GM21447 (cell line): ENCODE measurements around the gene RAB25.

ENCODE experiments used
- ATAC-seq: cut with Tn5 transposase; IDR thresholded peaks from one replicate; pipeline ENCODE4 v1.9.1; 2021; ENCODE audit not compliant: unreplicated experiment

RAB25 gene

DNA sequence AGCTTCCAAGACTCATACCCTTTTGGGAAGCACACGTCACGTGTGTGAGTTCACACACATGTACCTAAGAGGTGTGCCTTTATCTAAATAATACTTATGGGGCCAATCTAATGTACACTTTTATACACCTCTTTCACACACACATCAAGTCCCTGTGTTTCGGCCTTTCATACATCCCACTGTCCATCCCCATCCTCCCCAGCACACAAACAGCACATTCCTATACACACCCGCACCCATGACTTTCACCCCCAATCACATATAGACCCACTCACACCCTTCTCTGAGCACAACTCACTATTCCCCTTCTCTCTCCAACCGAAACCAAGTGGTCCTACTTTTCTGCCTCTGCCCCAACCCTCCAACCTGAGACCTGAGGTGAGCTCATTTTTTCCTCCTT, 17.8 kb downstream of the RAB25 start:
- no peak for ATAC-seq

DNA sequence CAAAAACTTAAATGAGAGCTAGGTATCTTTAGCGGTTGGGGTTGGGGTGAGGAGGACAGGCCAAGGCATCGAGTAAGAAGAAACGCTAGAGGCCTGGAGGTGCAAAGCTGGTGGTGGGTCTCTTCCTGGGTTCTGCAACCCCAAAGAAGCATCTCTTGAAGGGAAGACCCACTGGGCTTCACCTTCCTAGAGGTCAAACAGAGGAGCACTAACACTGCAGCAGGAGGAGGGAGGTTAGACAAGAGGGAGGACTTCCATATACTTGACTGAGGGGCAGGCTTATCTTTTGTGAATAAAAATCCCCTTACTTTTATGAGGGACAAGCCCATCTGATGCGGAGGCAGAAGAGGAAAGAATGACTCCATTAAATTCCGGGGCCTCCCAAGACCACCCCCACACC, 18.8 kb downstream of the RAB25 start:
- ATAC-seq = no peak

DNA sequence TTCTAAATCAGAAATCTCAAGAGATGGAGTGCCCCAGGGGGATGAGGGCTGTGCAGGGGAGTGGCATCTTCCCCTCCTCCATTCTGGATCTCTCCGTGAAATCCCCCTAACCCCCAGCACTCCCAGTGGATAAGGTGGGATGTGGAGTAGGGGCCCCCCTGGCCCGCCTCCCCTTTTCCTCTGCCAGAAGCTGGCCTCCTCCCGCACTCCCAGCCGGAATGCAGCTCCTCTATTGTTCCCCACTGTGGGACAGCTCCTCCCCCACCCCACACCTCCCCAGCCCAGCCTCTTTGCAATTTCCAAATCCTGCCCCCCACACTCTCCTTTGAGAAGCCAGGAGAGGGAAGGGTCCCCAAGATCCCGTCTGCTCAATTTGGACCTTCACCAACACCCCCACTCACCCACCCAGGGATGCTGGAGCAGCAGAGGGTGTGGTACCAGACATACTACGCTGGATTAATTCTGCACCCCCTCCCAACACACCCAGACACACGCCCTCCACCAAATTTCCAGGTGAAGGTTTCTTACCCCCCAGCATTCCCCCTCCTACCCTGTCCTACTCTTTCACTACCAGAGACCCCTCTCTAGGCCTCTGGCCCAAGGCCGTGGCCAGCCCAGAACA, 19.4 kb downstream of the RAB25 start:
- ATAC-seq = no peak

DNA sequence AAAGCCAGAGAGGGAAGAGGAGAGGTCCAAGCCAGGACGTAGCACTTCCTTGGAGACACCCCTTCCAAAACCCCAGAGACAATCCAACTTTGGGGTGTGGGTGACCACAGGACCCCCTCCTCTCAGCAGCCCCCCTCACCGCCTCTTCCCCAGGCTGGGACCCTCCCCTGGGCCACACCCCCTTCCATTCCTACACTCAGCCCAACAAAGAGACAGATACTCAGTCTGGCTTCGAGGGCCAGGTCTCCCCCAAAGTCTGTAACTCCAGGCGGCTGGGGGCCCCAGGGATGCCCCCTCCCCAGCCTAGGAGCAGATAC, 19.9 kb downstream of the RAB25 start:
- no peak for ATAC-seq

DNA sequence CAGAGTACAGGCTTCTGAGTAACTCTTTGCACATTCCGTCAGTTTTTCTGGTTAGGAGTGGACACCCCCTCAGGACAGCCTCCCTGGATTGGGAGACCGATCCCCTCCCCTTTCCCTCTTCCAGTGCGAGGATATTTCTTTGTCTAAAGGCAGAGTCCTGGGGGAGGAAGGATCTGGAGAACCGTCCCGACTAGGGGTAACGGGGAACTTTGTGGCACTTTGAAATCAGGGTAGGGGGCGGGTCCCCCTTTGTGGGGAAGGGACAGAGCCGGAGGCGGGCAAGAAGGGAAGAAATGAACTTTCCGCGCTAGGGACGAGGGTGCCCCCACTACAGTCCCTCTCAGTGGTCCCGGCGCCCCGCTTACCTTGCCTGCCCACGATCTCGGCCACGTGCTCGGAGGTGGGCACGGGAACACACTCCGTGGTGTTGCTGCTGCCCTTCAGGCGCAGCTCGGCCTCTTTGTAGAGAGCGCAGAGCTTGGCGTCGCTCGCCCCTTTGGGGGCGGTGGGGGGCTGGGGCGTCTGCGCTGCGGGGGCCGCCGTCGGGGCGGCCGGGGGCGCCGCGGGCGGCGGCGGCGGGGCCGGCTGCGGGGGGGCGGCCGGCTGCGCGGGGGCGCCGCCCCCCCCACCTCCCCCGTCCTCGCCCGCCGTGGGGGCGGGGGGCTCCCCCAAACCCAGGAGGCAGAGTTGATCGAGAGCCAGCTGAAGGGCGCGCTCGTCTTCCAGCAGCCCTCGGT, 20.4 kb downstream of the RAB25 start:
- no peak for ATAC-seq

DNA sequence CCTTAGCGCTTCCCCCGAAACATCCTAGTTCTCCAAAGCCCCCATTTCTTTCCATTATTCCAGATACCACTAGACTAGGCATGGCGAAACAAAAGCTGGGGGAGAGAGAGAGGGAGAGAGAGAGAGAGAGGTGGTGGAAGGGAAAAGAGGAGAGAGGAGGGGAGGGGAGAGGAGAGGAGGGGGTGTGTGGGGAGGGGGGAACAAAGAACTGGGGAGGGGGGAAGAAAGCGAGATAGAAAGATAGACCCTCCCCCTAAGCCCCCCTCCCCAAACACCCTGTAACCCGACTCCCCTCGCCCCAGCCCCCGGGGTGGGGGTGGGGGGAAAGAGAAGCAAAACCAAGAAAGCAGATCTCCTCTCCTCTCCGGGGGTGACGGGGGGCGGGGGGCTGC, 21.0 kb downstream of the RAB25 start:
- no peak for ATAC-seq

DNA sequence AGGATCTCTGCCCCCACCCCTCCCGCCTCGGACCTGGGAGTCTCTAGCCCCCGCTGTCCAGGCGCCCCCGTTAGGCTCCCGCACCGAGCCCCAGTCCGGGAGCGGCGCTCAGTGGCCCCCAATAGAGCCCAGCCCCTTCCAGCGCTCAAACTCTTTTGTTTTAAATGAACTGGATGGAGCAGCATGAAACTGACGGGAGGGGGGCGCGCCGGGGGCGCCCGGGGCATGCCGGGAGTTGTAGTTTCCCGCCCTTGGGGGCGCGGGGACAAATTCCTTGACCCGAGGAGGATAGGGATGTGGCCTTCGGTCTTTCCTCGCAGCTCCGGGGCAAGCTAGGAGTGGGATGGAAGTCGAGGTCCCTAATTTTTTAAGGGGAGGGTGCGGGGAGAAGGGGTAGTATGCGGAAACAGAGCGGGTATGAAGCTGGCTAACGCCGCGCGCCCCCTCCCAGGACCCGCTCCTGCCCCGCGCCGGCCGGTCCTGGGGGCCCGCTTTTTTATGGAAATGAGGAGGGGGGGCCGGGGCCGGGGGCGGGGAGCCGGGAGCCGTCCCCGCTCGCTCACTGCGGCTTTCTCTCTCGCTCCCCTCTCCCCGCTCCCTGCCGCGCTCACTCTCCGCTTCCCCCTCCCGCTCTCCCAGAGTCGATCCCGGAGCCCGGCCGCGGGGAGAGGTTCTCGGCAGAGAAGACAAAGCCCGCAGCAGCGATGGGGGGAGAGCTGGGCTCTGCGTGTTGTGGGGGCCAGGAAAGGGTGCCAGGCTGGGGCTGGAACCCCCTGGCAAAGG, 21.5 kb downstream of the RAB25 start, which contains the start of gene MEX3A:
Gene MEX3A, minus strand, starts transcription at position 157 of the 783 bp plus-strand sequence. CDS start 467 bp downstream, outside the sequence.
- no peak for ATAC-seq

DNA sequence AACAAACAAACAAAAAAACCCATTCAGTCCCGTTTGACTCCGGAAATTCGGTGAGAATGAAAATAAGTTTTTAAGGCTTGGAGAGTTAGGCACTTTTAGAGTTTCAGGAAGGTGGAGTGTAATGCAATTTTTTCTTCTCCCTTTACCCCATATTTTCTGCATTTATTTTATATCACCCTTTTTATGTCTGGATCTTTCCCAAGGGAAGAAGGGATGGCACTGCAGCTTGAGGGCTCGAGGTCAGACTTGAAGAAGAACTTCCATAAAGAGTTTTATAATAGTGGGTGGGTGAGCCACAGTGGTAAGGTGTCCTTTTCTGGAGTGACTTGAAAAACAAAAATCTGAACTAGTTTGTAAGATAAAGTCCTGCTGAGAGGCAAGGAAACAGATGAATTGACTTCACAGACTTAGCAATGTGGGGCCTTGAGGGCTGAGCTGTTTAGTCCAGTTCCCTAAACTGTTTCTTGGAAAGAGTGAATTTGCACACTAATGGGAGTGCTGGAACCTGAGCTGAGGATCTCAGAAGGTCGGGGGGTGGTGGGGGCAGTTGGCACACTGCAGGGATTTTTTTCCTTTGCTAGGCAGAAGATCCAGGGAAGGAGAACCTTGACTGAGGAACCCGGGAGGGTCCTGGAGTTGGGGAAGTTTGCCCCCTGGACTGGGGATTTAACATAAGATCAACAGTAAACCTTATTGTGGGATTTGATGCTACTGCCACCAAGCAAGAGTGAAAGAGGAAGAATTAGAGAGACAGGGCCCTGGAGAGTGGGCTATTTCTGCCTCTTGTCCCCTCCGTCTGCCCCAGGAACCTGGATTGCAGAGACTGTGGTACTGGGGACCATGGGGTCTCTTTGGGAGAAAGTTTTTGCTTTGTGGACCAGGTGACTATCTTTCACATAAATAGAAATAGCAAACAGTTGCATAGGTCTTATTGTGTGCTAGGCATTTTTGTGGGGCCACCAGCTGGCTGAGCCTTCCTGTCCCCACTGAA, 23.1 kb downstream of the RAB25 start:
- ATAC-seq = no peak

DNA sequence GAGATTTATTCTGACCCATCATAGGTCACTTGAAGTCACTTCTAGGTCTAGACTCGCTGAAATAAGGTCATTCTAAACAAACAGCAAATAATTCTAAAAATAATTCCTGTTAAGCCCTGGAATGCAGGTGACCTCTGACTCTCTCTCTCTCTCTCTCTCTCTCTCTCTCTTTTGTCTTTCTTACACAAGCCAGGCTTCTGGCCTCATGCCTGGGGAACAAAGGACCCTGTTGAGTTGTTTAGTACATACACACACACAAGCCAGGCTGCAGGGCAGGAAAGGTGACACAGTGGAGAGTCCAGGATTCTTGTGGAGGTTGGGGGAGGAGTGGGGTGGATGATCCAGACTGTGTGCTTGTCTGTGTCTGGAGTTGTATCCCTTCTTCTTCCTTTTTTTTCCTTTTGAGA, 25.3 kb downstream of the RAB25 start:
- no peak for ATAC-seq

DNA sequence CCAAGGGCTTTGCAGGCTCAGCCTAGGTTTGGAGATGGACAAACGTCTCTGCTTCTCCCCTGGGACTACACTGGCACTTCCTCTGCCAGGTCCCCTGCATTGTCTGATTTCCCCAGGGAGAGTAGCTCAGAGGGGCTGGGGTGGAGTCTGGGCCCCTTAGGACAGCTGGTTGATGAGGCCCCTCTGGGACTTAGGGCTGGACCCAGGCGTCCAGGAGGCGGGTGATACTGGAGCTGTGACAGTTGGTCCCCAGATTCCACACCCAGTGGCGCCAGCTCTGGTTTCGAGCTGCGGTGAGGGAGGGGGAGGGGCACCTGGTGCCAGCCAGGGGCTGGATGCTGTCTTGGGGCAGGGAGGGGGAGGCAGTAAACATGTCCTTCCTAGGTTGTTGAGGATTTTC, 28.7 kb downstream of the RAB25 start:
- no peak for ATAC-seq

DNA sequence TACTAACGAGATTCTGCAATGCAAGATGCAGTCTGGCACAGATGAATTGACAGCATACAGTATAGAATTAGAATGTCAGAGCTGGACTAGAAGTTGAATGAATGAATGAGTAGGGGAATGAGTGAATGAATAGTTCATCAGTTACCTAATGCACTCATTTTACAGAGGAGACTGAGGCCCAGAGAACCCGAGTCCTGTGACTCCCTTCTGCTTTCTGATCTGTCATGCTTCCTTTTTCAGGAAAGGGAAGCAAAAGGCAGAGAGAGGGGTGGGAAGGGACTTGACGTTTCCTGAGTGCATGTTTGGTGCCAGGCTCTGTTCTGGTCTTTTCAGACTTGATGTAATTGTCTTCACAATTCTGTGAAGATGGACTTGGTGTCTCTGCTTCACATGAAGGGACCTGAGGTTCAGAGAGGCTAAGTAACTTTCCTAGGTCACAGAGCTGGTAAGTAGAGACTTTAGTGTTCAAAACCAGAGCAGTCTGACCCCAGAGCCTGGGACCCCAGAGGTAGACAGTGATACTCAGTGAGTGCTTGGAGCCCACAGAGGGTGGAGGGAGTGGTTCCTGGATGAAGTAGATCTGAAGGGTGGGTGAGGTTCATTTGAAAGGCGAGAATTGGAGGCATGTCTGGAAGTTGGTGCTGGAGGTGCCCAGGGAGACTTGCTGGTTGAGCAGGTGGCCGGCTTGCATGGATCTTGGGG, 29.3 kb downstream of the RAB25 start:
- ATAC-seq = no peak

DNA sequence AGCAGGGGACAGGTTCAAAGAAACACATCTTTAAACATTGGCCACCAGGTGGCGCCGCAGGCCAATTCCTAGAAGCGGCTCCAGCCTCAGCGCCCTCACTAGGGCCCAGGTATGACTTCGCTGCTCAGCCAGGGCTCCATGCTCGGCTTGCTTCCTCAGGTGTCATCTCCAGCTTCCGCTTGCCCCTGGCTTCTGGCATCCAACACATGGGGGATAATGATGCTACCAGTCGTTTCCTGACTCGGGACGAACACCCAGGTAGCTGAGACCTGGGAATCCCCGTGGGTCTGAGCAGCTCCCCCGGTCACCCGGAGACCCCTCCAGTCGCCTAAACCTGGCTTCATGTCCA, 29.9 kb downstream of the RAB25 start:
- ATAC-seq = no peak

DNA sequence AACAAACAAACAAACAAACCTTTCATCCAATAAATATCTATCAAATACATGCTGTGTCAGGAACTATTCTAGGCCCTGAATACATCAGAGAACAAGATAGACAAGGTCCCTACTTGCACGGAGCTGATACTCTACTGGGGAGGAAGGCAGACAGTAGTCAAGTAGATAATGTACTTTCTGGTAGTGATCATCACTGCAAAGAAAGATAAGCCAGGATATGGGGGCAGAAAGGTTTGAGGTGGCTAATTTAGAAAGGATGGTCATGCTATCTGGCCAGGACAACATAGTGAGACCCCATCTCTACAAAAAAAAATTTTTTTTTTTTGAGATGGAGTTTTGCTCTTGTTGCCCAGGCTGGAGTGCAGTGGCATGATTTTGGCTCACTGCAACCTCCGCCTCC, 30.6 kb downstream of the RAB25 start:
- no peak for ATAC-seq

DNA sequence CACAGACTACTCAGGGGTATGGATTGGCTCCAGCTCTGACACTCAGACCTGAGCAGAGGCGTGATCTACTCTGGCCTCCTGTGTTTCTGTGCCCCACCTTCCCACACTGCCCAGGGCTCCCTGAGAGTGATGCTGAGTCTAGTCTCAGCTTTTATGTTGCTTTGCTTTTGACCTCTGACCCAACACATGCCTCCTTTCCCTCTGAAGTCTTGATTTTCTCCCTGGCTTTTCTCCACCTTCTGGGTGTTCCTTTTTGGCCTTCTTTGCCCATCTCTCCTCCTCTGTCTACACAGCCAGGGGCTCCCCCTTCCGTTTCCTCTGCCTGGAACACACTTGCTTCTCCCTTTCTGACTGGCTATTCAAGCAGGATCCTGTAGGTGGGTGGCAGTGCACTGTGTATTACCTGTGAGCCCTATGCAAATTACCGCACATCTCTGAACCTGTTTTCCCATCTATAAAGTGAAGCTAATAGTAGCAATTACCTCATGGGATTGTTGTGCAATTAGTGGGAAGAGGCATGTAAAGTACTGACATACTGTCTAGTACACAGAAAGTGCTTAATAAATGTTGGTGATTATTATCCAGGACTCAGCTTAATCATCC, 35.0 kb downstream of the RAB25 start:
- no peak for ATAC-seq

DNA sequence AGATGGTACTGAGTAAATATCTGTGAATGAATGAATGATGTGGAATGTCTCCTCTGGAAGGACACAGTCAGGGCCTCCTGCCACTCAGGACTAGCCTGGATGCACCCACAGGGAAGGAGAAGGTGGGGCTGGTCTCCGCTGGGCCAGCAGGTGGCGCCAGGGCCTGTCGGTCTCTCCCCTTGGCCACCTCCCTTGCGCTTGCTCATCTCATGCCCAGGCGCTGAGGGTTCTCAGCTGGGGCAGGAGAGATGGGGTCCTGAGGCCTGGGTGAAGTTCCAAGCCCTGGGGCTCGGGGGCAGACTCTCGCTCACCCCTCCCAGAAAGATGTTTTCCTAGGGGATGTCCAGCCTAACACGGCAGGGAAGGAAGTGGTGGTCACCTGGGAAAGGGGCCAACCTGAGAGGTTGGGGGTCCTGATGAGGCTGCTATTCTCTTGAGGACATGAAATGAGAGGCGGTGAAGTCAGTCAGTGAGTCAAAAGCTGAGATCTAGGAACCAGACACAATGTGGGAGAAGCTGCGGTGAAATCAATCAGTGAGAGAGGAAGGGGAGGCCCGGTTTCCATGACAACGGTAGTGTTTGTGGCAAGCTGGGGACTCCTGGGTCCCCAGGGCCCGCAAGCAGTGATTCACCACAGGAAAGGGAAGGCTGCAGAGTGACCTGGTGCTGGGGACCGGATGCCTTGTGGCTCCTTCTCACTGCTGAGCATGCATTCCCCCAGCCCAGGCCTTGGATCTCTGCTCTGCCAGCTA, 35.9 kb downstream of the RAB25 start:
- ATAC-seq = peak; percentile 68

DNA sequence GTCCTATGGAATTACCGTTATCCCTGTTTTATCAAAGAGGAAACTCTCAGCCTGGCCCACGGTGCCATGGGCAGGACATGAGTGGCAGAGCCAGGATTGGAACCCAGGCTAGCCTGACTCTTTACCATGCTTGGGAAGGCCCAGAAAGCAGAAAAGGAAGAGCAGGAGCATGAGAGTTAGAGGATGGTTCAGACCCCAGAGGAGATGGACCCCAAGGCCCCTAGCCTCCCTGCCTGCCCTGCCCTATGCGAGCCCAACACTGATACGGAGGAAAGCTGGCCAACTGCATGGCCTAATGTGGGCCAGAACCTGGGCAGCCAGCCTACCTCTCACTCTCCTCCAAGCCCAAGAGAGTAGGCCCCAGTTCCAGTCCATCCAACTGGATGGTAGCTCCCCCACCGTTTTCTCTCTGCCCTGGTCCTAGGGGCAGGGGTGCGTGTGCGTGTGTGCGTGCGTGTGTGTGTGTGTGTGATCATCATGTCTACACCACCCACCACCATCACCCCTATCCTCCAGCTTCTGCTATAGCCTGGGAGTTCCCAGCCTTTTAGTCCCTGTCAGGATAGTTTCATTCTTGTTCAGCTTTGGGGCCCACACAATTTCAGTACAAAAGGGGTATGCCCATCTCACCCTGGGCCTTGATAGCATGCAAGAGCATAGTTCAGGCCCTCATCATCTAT, 36.7 kb downstream of the RAB25 start:
- ATAC-seq = peak; percentile 4

DNA sequence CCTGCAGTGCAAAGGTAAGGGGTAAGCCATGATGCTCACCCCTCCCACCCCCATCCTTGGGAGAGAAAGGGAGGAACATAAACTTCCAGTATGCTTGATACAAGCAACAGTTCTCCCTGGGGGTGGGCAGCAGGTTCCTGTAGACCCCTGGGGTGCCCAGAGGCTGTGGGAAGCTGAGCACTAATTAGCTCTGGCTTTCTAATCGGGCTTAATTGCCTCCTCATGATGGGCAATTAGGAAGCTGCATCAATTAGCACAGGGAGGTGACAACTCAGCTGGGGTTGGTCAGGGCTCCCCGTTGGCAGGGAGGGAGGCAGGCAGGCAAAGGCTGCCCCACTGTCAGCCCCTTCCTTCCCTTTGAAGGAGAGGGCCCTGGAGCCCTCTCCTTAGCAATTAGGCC, 37.8 kb downstream of the RAB25 start:
- ATAC-seq = no peak

DNA sequence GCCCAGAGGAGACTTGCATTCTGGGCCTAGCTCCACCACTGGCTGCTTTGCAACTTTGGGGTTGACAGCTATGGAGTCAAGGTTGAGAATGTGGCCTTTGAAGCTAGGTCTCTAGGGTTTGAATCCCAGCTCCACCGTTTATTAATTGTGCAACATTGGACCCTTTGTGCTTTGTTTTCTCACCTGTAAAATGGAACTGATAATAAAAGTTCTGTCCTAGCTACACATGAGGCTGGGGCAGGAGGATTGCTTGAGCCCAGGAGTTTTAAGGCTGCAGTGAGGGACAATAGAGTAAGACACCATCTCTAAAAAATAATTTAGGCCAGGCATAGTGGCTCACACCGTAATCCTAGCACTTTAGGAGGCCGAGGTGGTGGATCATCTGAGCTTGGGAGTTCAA, 38.3 kb downstream of the RAB25 start:
- ATAC-seq = no peak
